Astrocyte of the hippocampus (primary cell): Measurements from ENCODE around the gene IL1A.
"Not testable (repeated sequence)": the region's sequence is repeated elsewhere in the genome, so short reads cannot be mapped to it uniquely, and the experiment has no call there.

Source experiments
- DNase-seq: peaks from one replicate; pipeline ENCODE4 v3.0.0; 2011; ENCODE audit warnings: low read depth, low spot score

IL1A gene, protein sequence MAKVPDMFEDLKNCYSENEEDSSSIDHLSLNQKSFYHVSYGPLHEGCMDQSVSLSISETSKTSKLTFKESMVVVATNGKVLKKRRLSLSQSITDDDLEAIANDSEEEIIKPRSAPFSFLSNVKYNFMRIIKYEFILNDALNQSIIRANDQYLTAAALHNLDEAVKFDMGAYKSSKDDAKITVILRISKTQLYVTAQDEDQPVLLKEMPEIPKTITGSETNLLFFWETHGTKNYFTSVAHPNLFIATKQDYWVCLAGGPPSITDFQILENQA

GRCh38 chr2:112784199-112785189 is at the start of gene IL1A:
TSS of gene IL1A (minus strand) at chr2:112784493. CDS start at chr2:112783770, 723 bp downstream.
- peak; percentile 77 for DNase-seq

DNA sequence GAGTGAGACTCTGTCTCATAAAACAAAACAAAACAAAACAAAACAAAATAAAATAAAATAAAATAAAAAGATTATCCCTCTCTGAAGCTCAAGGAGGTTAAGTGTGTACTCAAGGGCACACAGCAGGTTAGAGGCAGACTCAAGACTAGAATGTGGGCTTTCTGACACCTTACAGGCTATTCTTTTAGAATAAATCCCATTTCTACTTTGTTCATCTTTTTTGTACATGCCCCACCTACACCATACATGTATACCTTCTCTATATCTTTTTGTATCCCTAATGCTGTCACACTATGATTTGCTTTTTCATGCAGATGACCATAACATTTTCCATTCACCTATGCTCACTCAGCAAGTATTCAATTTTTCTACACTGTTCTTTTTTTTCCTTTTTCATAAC is 49.7 kb upstream of the IL1A start:
- no peak for DNase-seq

GRCh38 chr2:112833639-112833931 is 49.3 kb upstream of the IL1A start:
- DNase-seq, result not testable (repeated sequence)

DNA sequence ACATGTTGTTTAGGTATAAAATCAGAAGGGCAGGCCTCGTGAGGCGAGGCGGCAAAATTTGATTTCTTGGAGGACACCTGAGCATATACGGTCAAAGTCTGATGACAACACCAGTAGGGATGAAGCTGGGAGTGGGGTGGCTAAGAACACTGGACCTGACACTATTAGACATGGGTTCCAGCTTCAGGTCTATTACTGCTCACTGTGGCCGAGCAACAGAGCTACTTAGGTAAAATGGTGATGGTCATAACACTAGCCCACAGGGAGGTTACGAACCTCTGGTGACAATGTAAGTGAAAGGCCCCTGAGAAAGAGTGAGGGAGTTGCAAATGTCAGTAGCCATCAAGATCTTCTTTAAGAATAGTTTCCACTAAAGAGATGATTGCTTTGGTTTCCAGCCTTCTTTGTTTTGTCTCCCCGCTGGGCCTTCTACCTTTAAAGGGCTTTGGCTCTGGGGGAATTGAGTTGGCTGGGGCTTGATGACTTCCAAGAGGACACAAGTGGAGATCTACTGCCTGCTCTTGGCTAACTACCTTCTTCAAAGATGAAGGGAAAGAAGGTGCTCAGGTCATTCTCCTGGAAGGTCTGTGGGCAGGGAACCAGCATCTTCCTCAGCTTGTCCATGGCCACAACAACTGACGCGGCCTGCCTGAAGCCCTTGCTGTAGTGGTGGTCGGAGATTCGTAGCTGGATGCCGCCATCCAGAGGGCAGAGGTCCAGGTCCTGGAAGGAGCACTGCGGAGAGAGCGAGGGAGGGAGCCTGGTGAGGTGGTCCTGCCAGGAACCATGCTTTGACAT is 48.7 kb upstream of the IL1A start:
- no peak for DNase-seq

DNA sequence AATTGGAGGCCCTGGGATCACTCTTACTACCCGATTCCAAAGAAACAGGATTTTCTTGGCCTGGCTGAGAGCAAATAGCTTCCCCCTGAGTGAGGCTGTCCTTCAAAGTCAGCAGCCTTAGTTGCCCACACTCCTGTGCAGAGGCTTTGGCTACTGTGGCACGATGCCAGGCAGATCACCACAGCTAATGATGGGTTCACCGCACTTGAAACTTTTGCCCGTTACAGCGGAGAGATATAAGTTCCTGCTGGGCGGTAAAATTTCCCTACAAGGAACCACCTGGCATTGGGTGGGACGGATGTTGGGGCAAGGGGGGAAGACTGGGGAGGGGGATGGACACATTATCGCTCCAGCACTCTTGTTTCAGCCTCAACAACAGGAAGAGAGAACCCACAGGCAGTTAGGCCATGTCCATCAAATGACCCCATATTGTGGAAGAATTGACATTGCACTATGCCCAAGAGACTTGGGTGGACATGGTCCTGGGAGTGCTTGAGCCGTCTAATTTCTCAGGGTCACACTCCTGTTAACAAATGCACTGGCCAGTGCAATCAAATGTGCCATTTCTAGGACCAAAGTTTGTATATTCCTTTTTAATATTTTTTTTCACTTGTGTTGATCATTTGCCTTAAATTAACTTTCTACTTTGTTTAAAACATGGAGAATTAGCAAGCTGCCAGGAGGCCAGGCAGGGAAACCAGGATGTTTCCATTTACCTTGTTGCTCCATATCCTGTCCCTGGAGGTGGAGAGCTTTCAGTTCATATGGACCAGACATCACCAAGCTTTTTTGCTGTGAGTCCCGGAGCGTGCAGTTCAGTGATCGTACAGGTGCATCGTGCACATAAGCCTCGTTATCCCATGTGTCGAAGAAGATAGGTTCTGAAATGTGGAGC is 47.9 kb upstream of the IL1A start:
- peak; percentile 9 for DNase-seq

DNA sequence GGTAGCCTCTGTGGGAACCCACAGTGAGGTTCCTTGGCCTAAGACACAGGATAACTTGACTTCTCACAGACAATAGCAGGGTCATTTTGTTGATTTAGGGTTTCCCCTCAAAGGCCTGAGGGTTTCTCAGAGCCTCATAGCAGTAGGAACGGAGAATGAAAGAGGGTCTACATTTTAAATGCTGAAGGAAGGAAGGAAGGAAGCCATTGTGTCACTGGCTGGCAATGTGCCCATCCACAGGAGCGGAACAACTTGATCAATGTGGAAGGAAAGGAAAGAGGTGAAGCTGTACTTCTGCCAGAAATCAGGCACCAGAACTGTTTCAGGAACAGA is 47.2 kb upstream of the IL1A start:
- no peak for DNase-seq

- DNase-seq, result no peak
Observed at GRCh38 chr2:112830682-112831512, 46.6 kb upstream of the IL1A start.

DNA sequence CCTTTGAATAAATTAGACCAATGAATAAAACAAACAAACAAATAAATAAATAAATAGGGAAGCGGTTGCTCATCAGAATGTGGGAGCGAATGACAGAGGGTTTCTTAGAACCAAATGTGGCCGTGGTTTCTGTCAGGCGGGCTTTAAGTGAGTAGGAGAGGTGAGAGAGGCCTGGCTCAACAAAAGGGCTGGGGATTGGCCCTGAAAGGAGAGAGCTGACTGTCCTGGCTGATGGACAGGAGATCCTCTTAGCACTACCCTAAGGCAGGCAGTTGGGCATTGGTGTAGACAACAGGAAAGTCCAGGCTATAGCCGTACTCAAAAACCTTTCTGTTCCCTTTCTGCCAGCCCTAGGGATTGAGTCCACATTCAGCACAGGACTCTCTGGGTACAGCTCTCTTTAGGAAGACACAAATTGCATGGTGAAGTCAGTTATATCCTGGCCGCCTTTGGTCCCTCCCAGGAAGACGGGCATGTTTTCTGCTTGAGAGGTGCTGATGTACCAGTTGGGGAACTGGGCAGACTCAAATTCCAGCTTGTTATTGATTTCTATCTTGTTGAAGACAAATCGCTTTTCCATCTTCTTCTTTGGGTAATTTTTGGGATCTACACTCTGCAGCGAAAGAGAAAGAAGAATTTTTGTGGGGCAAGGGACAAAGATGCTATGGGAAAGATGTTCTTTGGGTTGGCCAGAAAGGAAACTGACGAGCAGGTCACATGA is 45.8 kb upstream of the IL1A start:
- DNase-seq, result no peak

DNA sequence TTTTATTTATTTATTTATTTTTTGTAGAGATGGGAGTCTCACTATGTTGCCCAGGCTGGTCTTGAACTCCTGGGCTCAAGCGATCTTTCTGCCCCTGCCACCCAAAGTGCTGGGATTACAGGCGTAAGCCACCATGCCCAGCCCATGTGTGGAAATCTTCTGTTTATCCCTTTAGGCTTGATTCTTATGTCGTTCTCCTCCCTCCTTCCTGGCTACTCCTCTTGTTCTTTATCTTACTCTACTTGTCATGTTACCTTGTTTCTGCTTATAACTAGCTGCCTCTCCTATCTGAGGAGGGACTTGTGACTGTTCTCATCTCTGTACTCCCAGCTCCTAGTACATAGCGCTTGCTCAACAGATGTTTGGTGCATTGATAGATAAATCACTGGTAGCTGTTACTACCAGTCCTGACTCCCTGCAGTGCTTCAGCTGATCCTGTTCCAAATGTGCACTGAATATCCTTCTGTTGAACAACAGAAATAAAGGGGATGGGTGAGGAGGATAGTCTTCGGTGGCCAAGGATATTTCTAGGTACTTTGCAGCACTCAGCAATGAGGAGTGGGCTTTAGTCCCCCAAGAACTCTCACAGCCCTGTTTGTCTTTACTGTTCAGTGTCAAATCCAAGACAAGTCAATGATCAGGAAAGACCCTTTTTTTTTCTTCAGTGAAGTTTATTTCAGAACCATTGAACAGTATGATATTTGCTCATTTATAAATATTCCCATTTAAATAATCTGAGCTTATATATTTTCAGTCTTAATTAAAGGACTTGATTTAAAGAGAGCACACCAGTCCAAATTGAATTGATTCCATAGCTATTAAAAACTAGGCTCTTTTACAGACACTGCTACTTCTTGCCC is 45.0 kb upstream of the IL1A start:
- DNase-seq, result no peak

DNA sequence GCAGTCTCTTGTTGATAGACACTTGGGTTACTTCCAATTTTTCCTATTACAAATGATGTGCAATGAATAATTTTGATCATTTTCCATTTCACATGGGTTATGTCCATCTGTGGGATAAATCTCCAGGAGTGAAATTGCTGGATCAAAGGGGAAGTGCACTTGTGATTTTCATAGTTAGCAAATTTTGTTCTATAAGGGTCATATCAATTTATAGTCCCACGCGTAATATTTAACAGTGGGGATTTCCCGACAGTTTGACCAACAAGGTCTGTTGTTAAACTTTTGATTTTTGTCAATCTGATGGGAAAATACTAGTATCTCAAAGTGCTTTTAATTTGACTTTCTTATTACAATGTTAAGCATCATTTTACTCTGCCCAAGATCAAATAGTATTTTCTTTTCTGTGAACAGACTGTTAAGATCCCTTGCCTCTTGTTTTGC is 44.0 kb upstream of the IL1A start:
- DNase-seq, result no peak

GRCh38 chr2:112827604-112828185 is 43.4 kb upstream of the IL1A start:
- DNase-seq, result no peak

DNA sequence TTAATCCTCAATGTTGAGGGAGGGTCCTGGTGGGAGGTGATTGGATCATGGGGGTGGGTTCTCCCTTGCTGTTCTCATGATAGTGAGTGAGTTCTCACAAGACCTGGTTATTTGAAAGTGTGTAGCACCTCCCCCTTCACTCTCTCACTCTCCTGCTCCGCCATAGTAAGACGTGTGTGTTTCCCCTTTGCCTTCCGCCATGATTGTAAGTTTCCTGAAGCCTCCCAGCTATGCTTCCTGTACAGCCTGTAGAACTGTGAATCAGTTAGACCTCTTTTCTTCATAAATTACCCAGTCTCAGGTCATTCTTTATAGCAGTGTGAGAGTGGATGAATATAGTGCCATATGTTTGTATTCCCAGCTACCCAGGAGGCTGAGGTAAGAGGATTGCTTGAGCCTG is 42.7 kb upstream of the IL1A start:
- DNase-seq, result no peak

- DNase-seq, result no peak
Observed at GRCh38 chr2:112825706-112826105, 41.4 kb upstream of the IL1A start.

DNA sequence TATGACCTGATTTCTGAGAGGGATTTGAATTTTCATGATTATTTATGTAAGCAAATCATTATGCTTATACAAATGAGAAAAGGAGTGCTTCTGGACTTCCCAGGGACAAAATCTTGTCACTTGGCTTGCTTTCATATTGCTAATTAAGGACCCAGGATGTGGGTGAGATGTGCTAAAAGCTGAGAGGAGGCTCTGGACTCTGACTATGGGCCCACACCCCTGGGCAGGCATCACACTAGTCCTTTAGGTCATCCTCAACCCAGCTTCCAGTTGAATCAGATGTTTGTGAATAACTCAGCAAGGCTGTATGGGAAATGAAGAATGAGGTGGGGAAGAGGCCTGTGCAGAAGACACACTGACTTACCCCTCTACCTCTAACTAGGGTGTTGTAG is 40.4 kb upstream of the IL1A start:
- DNase-seq, result no peak

- DNase-seq, result no peak
Observed at GRCh38 chr2:112821682-112822081, 37.4 kb upstream of the IL1A start.

GRCh38 chr2:112821142-112821541 is 36.8 kb upstream of the IL1A start:
- DNase-seq, result no peak

- no peak for DNase-seq
Observed at GRCh38 chr2:112820343-112820742, 36.0 kb upstream of the IL1A start.

DNA sequence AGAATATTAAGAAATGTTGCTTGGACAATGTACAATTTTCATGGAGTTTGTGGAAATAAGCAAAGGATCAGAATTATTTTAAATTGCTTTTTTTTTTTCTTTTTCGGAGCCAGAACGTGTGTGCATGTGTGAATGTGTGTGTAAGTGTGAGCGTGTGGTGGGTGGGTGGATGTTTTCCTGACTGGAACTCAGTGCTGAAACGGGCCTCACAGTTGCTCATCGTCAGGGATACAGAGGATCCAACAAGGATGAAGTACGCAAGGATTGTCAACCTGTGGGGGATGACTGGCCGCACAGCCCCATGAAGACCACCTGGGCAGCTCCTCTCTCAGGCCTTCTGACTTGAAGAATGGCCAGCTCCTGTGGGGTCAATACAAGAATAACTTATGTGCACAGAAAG is 34.8 kb upstream of the IL1A start:
- no peak for DNase-seq
